Endothelial cell of umbilical vein (primary cell): ENCODE results near the gene EZH1. TPM values are rescaled to one million over a fixed set of nuclear protein-coding genes. Genes with fewer than 3 reads are reported as not detected.

ENCODE experiments used
- BruUV-seq: library from RNA; stranded (reverse); fragments of 400-500 nt; replicated peaks from 2 replicates; lab custom pipeline; 2021; lab: Mats Ljungman, UMichigan
- CTCF ChIA-PET: fragments of 300-600, 350-600 bp; sonication (Branson Sonifier 250); formaldehyde crosslinking; loops from one replicate; lab custom pipeline; 2021; ENCODE audit warnings: antibody characterized with exemption, inconsistent platforms; lab: Charles Lee
- POLR2A ChIA-PET: fragments of 300-600, 350-600 bp; sonication (Branson Sonifier 250); formaldehyde crosslinking; loops from one replicate; lab custom pipeline; 2021; ENCODE audit warnings: antibody characterized with exemption, inconsistent platforms; lab: Charles Lee
- DNase-seq: peaks from one replicate; pipeline ENCODE4 v3.0.0-alpha.2; 2011; ENCODE audit warnings: low read depth, low spot score
- FAIRE-seq: peaks from 2 replicates; lab custom pipeline; 2011; peaks lifted over from hg19 to GRCh38; lab: Jason Lieb, UNC
- H2AFZ ChIP-seq: 2 replicates; pipeline ENCODE4 v1.6.0; 2012; ENCODE audit warnings: low read depth, low read length, control low read depth, inconsistent platforms
- H3K27ac ChIP-seq: 2 replicates; pipeline ENCODE4 v1.5.1; 2011; ENCODE audit warnings: low read depth, mild to moderate bottlenecking, control low read depth, low read length, moderate library complexity; ENCODE audit not compliant: insufficient read depth
- H3K27me3 ChIP-seq, 2 experiments: 2 replicates each; pipeline versions ENCODE4 v1.6.0 to v1.6.1; 2011; ENCODE audit warnings: low read length in 2 of 2, mixed read lengths in 1 of 2; ENCODE audit not compliant: control insufficient read depth in 2 of 2, insufficient read depth in 2 of 2
- H3K36me3 ChIP-seq, 2 experiments: 2 replicates in 1 of 2; 3 replicates in 1 of 2; pipeline ENCODE4 v1.5.1; 2011; ENCODE audit warnings: low read length in 2 of 2, mild to moderate bottlenecking in 1 of 2, moderate library complexity in 1 of 2; ENCODE audit not compliant: control insufficient read depth in 2 of 2, insufficient read depth in 2 of 2; ENCODE audit errors: extremely low read depth in 1 of 2
- H3K4me1 ChIP-seq: 3 replicates; pipeline ENCODE4 v1.5.1; 2011; ENCODE audit warnings: mild to moderate bottlenecking, low read length; ENCODE audit not compliant: control insufficient read depth, insufficient read depth; ENCODE audit errors: extremely low read depth
- H3K4me2 ChIP-seq: 2 replicates; pipeline ENCODE4 v1.6.1; 2011; ENCODE audit warnings: low read length, control low read depth, mixed read lengths; ENCODE audit not compliant: insufficient read depth
- H3K4me3 ChIP-seq, 3 experiments: fragments of 200-600 bp in 1 of 3; sonication (generic), shearing (Covaris generic) in 1 of 3; replicated peaks in 1 of 3; 2 replicates each; pipeline ENCODE4 v1.5.1; 2011 to 2016; ENCODE audit warnings: control low read depth in 3 of 3, low read length in 3 of 3, mild to moderate bottlenecking in 2 of 3, inconsistent platforms in 1 of 3, low read depth in 1 of 3, moderate library complexity in 1 of 3; ENCODE audit not compliant: insufficient read depth in 1 of 3
- H3K79me2 ChIP-seq: 2 replicates; pipeline ENCODE4 v1.6.0; 2012; ENCODE audit warnings: low read length, inconsistent platforms; ENCODE audit not compliant: control insufficient read depth, insufficient read depth
- H3K9ac ChIP-seq: replicated peaks from 2 replicates; pipeline ENCODE3; 2011; ENCODE audit warnings: low read length, control low read depth; ENCODE audit not compliant: insufficient read depth; ENCODE audit errors: extremely low read depth
- H3K9me1 ChIP-seq: replicated peaks from 3 replicates; pipeline ENCODE4 v1.6.0; 2011; ENCODE audit warnings: mild to moderate bottlenecking, low read length; ENCODE audit not compliant: control insufficient read depth, insufficient read depth; ENCODE audit errors: extremely low read depth
- H3K9me3 ChIP-seq: replicated peaks from 2 replicates; pipeline ENCODE4 v1.5.1; 2012; ENCODE audit warnings: low read length, inconsistent platforms; ENCODE audit not compliant: control insufficient read depth, insufficient read depth
- H4K20me1 ChIP-seq: replicated peaks from 2 replicates; pipeline ENCODE3; 2011; ENCODE audit warnings: mild to moderate bottlenecking, low read length; ENCODE audit not compliant: control insufficient read depth, insufficient read depth; ENCODE audit errors: extremely low read depth
- CTCF ChIP-seq, 2 donors: IDR thresholded peaks; 1 replicate in 1 of 2; 2 replicates in 1 of 2; pipeline ENCODE4 v1.5.1; 2011; ENCODE audit warnings: low read length in 2 of 2, mild to moderate bottlenecking in 2 of 2, moderate library complexity in 2 of 2, control low read depth in 1 of 2, inconsistent platforms in 1 of 2, low read depth in 1 of 2; ENCODE audit not compliant: insufficient read depth in 1 of 2; ENCODE audit errors: extremely low read depth in 1 of 2
- EZH2 ChIP-seq: IDR thresholded peaks from 2 replicates; pipeline ENCODE4 v1.6.1; 2012; ENCODE audit warnings: borderline replicate concordance, low read depth, mild to moderate bottlenecking, moderate library complexity, low read length, inconsistent platforms; ENCODE audit not compliant: severe bottlenecking
- FOS ChIP-seq: IDR thresholded peaks from 2 replicates; pipeline ENCODE4 v1.6.1; 2011; ENCODE audit warnings: mild to moderate bottlenecking, low read length, moderate library complexity, borderline replicate concordance; ENCODE audit not compliant: insufficient read depth
- GATA2 ChIP-seq: IDR thresholded peaks from 2 replicates; pipeline ENCODE4 v1.7.0; 2011; ENCODE audit warnings: low read depth, mild to moderate bottlenecking, moderate library complexity, mixed read lengths, low read length; ENCODE audit not compliant: insufficient read length, insufficient read depth
- JUN ChIP-seq: IDR thresholded peaks from 2 replicates; pipeline ENCODE4 v1.6.1; 2011; ENCODE audit warnings: borderline replicate concordance, low read depth; ENCODE audit not compliant: insufficient read length, insufficient read depth
- MAX ChIP-seq: IDR thresholded peaks from 2 replicates; pipeline ENCODE4 v1.6.1; 2011; ENCODE audit not compliant: insufficient read depth, insufficient read length
- MYC ChIP-seq: IDR thresholded peaks from one replicate; pipeline ENCODE4 v1.6.1; 2011; ENCODE audit warnings: mild to moderate bottlenecking, low read depth, low read length
- POLR2A ChIP-seq: IDR thresholded peaks from 2 replicates; pipeline ENCODE4 v1.6.1; 2012; ENCODE audit warnings: low read depth, mild to moderate bottlenecking, control low read depth, low read length
- POLR2AphosphoS5 ChIP-seq: IDR thresholded peaks from 2 replicates; pipeline ENCODE4 v1.6.1; 2012; ENCODE audit warnings: low read depth, mild to moderate bottlenecking, control low read depth, low read length, moderate library complexity; ENCODE audit not compliant: insufficient read depth
- dilution Hi-C: fragments of 300-500 bp; cut with MboI; formaldehyde crosslinking; loops from one replicate; pipeline ENCODE4 v1.15.0; 2019; ENCODE audit warnings: low sequenced_read_pairs; ENCODE audit not compliant: extremely low pct_ligation_motif_present
- intact Hi-C: fragments of 100-400 bp; cut with micrococcal nuclease; formaldehyde crosslinking; loops from one replicate; pipeline ENCODE4 v1.10.0; 2022
- polyA plus RNA-seq, 4 experiments: library from polyadenylated mRNA; depleted of rRNA in 3 of 4; stranded (reverse) in 3 of 4; unstranded in 1 of 4; fragments of >200 nt; gene quantifications; 2 replicates each; pipeline versions ENCODE4 v1.2.1 to v1.2.3, GENCODE V29; 2011 to 2012; ENCODE audit warnings: missing spikeins in 1 of 4
- total RNA-seq: library from RNA; stranded (reverse); gene quantifications from 2 replicates; pipeline ENCODE4 v1.2.3, GENCODE V29; 2021

EZH1 gene
- total and polyA plus RNA-seq, 2 donors (not counting 3 experiments of a cell fraction or from before 2014, with no cell fraction given) = 31.4 to 33.7 TPM

GRCh38 chr17:42706732-42707131 is 38.1 kb downstream of the EZH1 start:
- intact Hi-C loops (no loop called here), dilution Hi-C loops (no loop called here)
- ChIA-PET CTCF (interaction anchor here (0.9 to 1.3 kb wide), 2 partner anchors 57 to 128 kb away, joined by 3 read pairs; no protein-coding TSS in a partner anchor), POLR2A (no interaction called here)
- DNase-seq (no peak), FAIRE-seq (no peak)
- peaks cover 13 to 50% of the 10 kb centered on the region in 2 experiments for H3K36me3 ChIP-seq
- H3K4me2 ChIP-seq = no peak overlapping the region
- H3K9me3 ChIP-seq = no peaks in the 10 kb centered on the region
- TF ChIP-seq CTCF (IDR thresholded peaks at IDR 0.05; ENCODE audit: extremely low read depth in 1 of 2, insufficient read depth in 1 of 2, low read depth in 1 of 2, low read length in 2 of 2) = no peak
- no peak for TF ChIP-seq MYC
- no TSS peak for BruUV-seq
- H3K27me3 ChIP-seq = no peaks in the 10 kb centered on the region
- H2AFZ ChIP-seq = no peak overlapping the region
- H3K4me1 ChIP-seq = no peaks in the 10 kb centered on the region
- no peaks in the 10 kb centered on the region for H3K9me1 ChIP-seq
- H3K9ac ChIP-seq = no peak overlapping the region
- no peaks in the 10 kb centered on the region for H3K79me2 ChIP-seq
- H4K20me1 ChIP-seq = no peaks in the 10 kb centered on the region
- no peak overlapping the region for H3K4me3 ChIP-seq
- no peak overlapping the region for H3K27ac ChIP-seq

- Histone ChIP-seq H3K9me1 (no peaks in the 10 kb centered on the region), H4K20me1 (no peaks in the 10 kb centered on the region), H3K79me2 (no peaks in the 10 kb centered on the region), H3K4me2 (no peak overlapping the region), H3K27me3 (no peaks in the 10 kb centered on the region), H3K27ac (no peak overlapping the region), H2AFZ (no peak overlapping the region), H3K9me3 (no peaks in the 10 kb centered on the region), H3K36me3 (peaks cover 13 to 54% of the 10 kb centered on the region in 2 experiments), H3K4me1 (no peaks in the 10 kb centered on the region), H3K4me3 (no peak overlapping the region), H3K9ac (no peak overlapping the region)
- no peak for TF ChIP-seq POLR2AphosphoS5
- no peak for TF ChIP-seq POLR2A
- TF ChIP-seq GATA2 = no peak
- no peak for TF ChIP-seq MAX
- TF ChIP-seq FOS = no peak
- TF ChIP-seq JUN = no peak
- no peak for TF ChIP-seq EZH2
- no peak for TF ChIP-seq CTCF (IDR thresholded peaks at IDR 0.05; ENCODE audit: extremely low read depth in 1 of 2, insufficient read depth in 1 of 2, low read depth in 1 of 2, low read length in 2 of 2)
- no peak for TF ChIP-seq MYC
- dilution Hi-C loops = no loop called here
- intact Hi-C loops = no loop called here
- CTCF ChIA-PET = interaction anchor here (0.9 to 1.4 kb wide), 2 partner anchors 127 to 224 kb away, joined by 3 to 4 read pairs; no protein-coding TSS in a partner anchor
- POLR2A ChIA-PET = no interaction called here
- DNase-seq = no peak
- FAIRE-seq = no peak
- BruUV-seq = no TSS peak
Observed at GRCh38 chr17:42704837-42705494, 39.9 kb downstream of the EZH1 start.
